Measurements from ENCODE around the gene ASGR2.
"Not testable (repeated sequence)": the region's sequence is repeated elsewhere in the genome, so short reads cannot be mapped to it uniquely, and the experiment has no call there.

Gene ASGR2

DNA sequence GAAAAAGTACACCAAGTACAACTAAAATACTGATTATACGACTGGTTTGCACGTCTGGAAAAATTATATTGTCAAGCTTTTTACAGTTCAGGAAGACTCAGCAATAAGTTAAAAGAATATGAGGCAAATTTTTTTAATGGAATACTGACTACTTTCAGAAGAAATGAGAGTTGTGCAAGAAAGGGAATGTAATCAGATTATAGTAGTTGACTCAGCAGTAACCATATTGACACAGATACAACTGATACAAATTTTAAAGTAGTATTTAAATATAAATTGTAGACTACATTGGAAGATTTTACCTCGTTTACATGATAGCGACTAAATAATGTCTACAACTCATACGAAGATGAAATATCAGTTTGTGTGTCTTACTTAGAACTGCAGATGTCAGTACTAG lies 16.7 kb downstream of the ASGR2 start:
- no peak for DNase-seq

DNA sequence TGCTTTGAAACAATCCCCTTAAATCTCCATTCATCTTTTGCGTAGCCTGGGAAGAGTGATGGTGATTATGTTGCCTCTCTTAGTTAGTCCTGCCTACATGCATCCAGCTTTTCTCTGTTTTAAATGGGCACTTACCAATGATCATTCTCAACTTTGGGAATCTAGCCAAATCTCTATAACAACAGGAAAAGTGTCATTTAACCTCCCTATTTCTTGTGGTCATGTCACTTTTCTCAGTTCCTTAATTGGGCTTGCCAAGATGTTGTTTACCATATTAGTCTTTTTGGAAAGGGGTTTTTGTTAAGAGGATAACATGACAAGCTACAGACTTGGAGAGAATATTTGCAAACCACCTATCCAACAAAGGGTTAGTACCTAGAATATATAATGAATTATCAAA lies 19.0 kb downstream of the ASGR2 start:
- DNase-seq, result peak; percentile 29

DNA sequence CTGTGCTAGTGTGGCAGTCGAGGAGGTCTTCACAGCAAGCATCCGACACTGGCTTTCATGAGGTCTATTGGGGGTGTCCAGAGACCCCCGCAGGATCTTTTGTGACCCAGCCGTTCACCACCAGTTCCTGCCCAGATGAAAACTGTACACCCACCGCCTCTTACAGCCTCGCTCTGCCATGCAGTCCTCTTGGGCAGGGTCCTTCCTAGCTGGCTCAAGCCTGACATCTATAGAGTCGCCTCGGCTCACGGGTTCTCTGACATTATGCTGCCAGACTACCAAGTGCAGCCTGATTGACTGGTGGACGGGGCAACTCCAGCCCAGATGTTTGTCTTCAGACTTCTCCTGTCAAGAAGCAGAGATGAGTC lies 20.0 kb downstream of the ASGR2 start:
- no peak for DNase-seq

DNA sequence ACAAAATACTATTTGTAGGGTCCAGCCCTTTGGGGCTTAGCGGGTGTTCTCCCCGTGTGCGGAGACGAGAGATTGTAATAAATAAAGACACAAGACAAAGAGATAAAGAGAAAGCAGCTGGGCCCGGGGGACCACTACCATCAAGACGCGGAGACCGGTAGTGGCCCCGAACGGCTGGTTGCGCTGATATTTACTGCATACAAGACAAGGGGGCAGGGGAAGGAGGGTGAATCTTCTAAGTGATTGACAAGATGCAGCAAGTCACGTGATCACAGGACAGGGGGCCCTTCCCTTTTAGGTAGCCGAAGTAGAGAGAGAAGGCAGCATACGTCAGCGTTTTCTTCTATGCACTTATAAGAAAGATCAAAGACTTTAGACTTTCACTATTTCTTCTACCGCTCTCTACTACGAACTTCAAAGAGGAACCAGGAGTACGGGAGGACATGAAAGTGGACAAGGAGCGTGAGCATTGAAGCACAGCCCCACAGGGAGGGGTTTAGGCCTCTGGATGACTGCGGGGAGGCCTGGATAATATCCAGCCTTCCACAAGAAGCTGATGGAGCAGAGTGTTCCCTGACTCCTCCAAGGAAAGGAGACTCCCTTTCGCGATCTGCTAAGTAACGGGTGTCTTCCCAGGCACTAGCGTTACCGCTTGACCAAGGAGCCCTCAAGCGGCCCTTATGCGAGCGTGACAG lies 23.2 kb downstream of the ASGR2 start:
- DNase-seq, result not testable (repeated sequence)

DNA sequence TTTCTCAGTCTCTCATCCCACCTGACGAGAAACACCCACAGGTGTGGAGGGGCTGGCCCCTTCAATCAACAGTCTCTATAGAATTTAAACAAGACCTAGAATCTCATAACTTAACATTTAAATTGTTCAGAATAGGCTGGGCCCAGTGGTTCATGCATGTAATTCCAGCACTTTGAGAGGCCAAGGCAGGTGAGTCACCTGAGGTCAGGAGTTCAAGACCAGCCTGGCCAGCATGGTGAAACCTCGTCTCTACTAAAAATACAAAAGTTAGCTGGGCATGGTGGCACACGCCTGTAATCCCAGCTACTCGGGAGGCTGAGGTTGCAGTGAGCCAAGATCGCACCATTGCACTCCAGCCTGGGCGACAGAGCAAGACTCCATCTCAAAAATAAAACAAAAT lies 25.1 kb downstream of the ASGR2 start:
- not testable (repeated sequence) for DNase-seq

DNA sequence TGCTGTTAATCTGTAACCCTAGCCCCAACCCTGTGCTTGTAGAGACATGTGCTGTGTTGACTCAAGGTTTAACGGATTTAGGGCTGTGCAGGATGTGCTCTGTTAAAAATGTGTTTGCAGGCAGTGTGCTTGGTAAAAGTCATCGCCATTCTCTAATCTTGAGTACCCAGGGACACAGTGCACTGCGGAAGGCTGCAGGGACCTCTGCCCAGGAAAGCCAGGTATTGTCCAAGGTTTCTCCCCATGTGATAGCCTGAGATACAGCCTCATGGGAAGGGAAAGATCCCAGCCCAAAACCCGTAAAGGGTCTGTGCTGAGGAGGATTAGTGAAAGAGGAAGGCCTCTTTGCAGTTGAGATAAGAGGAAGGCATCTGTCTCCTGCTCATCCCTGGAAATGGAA lies 26.2 kb downstream of the ASGR2 start:
- not testable (repeated sequence) for DNase-seq

DNA sequence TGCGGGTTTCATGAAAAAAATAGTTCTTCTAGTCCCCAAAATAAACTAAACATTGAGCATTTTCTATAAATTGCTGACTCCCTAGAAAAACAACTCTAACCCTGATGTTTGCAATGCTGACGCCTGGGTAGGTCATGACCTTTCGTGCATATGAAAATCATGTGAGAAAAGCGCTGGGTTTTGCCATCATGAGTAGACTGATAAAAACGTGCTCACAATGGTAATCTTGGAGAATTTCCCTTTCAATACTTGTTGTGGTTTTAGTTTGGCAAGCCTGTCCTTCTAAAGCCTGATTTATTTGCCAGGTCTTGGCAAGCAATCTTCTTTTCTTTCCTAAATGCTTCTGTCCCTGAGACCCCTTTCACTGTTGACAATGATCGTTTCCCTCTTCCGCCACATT lies 30.5 kb downstream of the ASGR2 start:
- no peak for DNase-seq

DNA sequence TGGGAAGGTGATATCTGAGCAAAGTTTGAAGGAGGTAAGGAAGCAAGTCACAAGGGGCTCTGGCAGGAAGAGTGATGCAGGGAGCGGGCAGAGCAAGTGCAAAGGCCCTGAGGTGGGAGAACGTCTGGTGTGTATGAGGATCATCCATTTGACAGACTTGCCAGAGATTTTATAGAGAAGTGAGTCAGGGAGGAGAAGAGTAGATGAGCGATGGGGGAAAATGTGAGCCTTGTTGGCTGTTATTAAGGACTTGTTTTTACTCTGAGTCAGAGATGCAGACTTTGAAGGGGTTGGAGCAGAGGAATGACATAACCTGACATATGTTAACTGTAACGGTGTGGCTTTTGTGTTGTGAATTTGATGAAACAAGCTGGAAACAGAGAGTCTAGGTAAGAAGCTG lies 31.0 kb downstream of the ASGR2 start:
- DNase-seq, result no peak

DNA sequence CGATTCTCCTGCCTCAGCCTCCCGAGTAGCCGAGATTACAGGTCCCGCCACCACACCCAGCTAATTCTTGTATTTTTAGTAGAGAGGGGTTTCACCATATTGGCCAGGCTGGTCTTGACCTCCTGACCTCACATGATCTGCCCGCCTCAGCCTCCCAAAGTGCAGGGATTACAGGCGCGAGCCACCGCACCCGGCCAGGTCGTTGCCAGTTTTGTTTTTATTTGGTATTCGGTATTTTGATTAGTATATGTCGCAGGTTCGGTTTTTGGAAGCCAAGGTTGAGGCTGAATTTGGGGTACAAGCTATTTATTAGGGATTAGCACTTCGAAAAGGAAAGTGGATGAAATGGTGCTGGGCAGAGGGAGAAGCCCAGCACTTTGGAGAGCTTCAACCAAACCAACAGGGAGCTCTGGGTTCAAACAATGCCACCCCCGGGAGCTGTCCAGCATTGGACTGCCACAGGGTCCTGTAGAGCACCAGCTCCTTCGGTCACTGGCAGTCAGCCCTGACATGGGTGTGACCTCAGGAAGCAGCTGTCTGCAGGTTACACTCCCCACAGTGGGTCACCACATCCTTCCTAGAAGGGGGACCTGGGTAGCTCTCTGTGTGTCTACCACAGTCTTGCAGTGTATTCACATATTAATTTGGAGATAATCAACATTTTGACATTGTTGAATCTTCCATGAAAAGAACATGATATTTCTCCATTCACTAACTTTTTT lies 33.1 kb downstream of the ASGR2 start:
- no peak for DNase-seq

DNA sequence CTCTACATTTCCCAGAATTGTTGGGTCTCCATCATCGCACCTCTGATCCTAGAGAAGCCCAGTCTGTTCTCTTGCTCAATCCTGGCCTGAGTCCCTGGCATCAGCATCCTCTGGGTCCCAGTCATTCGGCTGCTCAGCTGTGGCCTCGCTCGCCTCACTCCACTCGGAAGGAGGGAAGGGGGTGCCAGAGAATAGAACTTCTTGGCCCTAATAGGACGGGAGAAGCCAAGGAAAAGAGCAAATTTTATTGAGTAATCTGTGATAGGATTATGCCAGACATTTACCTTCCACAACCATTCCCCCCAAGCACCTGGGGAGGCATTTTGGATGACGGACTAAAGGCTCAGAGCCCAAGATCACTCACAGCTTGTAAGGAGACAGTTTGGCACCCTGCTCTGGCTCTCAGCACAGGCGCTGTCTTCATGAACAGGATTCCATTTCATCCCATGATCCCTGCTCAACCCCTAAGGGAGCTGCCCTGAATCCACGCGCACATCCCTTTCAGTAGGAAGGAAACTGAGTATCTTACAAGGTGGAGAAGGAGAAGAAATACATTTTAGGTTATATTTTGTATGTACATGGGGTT lies 34.1 kb downstream of the ASGR2 start:
- DNase-seq, result no peak

DNA sequence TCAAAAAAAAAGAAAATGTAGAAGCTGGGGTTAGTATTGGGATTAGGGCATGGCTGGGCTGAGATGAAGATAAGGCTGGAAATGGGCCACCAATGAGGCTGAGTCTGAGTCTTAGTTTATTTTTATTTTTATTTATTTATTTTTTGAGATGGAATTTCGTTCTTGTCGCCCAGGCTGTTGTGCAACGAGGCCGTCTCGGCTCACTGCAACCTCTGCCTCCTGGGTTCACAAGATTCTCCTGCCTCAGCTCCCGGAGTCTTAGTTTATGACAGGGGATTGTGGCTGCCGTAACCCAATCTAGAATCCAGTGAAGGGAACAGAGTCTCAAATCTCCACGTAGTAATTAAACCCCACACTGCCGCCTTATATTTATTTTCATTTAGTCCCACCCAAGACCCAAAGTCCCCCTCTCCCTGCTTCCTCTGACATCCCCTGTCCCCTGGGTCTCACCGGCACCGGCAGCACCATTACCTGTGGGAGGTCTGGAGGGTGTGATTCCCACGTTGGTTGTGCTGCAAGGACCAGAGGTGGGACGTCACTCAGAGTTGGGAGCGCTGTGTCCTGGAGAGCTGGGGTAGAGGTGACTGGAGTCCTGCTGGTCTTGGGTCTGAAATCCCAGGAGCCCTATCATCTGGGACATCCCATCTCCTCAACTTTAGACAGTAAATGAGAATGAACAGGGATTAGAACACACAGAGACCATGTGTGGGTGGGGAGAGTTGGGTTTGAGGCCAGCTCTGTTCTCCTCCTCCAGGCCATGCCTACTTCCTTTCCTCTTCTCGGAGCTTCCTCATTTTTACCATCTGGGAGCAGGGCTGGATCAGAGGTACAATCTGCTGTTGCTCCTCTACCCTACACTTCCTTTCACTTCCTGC lies 34.8 kb downstream of the ASGR2 start, which contains the start of gene CLEC10A:
Gene CLEC10A (minus strand): TSS at position 671 of the 875 bp plus-strand sequence. CDS start 1,439 bp downstream, outside the sequence.
- DNase-seq, result no peak

DNA sequence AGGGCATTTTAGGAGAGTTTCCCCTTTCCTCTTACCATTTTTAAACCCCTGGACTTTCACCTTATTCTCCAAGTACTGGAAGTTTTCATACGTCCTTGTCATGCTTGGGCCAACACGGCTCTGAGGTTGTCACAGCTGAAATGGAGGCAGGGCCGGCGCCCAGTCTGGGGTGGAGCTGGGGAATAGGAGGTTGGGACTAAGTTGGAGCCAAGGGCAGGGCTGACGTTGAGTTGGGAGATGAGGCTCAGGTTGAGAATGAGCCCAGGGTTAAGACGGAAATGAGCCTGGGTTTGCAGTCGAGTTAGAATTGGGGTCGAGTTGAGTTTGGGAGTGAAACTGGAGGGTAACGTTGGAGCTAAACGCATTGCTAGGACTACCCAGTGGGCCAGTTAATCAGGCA lies 35.9 kb downstream of the ASGR2 start:
- DNase-seq, result no peak

DNA sequence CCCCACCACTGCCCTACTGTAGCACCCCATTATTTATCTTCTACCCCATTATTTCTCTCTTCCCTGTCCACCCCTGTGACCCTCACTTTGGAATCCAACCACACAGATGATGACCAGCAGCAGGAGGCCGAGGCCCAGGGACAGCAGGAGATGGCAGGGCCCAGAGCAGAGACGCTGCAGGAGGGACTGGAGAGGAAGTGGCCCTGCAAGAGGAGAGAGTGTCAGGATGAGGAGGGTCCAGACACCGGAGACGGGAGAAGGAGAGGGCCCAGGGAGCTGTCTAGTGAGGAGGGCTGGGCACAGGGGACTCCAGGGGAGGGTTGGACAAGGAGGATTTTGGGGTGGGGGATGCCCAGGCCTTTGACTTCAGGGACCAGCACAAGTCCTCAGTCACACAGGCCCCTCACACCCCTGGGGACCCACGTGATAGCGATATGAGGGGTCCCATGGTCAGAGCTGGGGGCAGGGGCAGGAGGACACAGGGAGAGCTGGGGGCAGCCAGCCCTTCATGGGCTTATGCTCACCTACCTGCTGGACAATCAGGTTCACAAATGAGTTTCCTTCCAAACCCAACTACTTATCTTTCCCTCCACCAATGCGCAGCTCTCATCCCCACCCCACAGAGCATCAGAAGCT lies 36.6 kb downstream of the ASGR2 start:
- DNase-seq, result no peak

DNA sequence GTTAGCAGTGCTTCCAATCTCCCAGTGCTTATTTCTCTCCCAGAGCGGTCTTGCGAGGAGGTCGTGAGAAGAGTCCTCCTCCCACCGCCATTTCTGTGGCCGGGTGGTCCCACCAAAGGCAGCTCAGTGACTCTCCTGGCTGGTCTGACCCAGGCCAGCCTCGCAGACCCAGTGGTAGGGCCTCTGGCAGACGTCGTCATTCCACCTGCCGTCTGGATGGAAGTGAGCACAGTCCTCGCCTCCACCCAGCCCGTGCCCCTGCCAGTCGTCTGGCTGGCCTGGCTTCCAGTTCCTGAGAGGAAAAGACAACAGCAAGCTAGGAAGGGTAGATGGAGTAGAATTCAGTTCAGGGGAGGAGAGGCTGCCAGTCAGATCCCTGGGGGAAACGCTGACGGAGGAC lies 39.7 kb downstream of the ASGR2 start:
- no peak for DNase-seq

DNA sequence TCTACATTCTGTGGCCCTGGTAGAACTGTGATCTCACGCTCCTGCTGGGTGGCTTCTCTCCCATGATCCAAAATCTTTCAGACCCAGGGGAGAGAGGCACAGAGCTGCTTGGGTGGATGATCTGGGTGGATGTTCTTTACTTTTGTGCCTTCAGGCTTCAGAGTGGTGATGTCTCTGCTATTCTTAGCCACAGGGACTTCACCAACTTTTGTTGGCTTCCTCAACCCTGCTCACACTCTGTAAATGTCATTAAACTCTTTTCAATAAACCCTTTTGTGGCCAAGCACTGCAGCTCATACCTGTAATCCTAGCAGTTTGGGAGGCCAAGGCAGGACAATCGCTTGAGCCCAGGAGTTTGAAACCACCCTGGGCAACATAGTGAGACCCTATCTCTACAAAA lies 42.2 kb downstream of the ASGR2 start:
- DNase-seq, result no peak

DNA sequence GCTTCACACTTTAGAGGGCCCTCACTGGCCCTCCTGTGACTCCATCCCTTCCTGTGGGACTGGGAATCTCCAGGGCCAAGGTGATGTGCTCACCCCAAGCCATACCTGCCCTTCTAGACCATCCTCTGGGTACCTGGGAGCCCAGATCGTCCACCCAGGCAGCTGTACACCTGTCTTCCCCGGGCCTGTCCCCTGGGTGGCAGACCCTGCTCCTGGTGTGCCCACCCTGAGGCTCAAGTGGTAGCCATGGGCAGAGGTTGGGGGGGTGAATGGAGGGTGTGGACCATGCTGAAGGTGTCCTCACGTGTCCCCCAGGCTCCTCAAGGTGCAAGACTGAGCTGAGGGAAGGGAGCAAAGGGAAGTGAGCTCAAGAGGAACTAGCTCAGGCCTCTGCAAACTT lies 43.9 kb downstream of the ASGR2 start:
- no peak for DNase-seq

DNA sequence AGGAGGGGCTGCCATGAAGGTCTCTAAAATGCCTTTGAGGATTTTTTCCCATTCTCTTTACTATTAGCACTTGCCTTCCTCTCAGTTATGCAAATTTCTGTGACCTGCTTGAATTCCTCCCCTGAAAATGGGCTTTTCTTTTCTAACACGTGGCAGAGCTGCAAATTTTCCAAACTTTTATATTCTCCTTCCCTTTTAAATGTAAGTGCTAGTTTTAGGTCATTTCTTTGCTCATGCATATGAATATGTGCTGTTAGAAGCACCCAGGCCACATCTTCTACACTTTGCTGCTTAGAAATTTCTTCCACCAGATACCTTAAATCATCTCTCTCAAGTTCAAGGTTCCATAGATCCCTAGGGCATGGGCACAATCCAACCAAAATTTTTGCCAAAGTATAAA lies 46.4 kb downstream of the ASGR2 start:
- no peak for DNase-seq

DNA sequence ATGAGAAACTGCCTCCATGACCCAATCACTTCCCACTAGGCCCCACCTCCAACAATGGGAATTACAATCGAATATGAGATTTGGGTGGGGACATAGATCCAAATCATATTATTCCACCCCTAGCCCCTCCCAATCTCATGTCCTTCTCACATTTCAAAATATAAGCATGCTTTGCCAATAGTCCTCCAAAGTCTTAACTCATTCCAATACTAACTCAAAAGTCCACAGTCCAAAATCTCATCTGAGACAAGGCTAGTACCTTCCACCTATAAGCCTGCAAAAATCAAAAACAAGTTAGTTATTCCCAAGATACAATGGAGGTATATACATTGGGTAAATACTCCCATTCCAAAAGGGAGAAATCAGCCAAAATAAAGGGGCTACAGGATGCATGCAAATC lies 47.4 kb downstream of the ASGR2 start:
- DNase-seq, result no peak

DNA sequence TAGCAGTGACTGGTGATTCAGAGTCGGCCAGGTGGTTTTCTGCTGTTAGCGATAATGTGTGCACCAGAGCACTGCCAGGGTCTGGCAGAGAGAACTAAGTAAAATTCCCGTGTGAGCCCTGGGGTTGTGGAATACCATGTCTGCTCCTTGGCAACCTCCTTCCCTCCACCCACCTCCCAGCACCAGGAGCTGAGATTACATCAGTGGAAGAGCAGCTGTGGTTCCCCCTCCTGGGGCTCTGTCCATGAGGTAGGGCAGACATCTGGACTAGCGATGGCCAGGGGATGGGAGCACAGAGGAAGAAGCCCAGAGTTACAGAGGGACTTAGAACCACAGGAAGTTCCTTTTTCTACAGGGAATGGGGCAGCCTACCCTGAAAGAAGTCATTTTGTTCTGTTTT lies 50.4 kb downstream of the ASGR2 start:
- no peak for DNase-seq

DNA sequence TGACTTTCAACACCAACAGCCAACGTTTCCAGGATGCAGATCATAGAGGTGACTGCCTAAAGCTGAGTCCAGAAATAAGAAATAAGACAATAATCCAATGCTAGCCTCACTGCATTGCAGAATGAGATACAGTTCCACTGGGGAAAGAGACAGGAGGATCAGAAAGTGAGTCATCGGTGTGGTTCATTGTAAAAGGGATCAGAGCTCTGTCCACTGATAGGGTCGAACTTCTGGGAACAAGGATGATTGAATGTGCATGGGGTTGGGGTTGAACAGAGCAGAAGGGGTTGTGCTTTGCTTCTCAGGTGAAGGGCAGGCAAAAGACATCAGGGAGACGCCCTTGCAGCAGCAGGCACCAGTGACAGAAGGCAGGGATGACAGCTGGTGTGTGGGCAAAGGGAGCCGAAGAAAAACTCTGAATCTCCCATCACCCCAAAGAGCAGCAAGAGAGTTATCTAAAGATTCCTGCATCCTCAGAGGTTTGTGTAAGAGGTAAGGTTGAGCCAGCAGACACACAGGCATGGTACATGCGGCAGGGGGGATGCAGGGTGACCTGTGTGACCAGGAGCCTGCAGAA lies 51.0 kb downstream of the ASGR2 start:
- DNase-seq, result no peak

DNA sequence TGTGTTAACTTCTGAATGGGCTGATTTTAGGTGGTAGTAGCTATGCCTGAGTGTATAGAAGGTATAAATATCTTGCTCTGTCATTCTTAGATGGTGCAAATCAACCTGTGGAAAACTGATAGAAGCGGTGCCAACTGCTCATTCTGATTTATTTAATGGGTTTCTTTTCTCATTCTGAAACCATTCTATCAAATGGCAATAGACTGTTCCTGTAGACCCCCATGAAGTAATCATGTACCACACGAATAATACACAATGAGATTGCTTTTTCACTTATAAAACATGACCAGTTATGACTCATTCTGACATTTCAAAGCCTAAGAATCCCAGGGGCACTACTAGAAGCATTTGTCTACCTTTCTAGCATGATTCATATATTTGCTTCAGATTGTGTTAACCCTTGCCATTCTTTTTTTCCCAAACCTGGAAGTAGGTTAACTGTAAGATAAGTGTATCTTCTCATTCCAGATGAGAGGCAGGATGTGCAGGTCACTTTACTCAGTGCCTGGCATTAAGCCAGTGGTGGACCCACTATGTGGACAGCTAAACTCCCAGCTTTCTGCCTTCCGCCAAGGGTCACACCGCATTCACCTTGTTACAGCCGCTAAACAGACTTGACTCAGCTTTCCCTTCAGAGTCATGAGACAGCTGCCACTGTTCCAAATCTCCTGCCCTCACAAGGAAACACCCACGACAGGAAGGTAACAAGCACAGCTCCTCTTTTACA lies 54.3 kb downstream of the ASGR2 start:
- DNase-seq, result no peak
